NCI-H146 treated with DMSO at 0.1 percent for 48 hours (cell line): ENCODE measurements around the gene DBI.
A peak's percentile ranks its signal among the peaks of the same experiment; 100 is the strongest.
"Not testable (repeated sequence)": the region's sequence is repeated elsewhere in the genome, so short reads cannot be mapped to it uniquely, and the experiment has no call there.

Experiments used
- DNase-seq: peaks from one replicate; lab custom pipeline; 2025; ENCODE audit not compliant: unreplicated experiment; lab: John Stamatoyannopoulos, UW

The DBI gene

GRCh38 chr2:119393971-119394748 lies 27.4 kb downstream of the DBI start:
- no peak for DNase-seq

GRCh38 chr2:119397196-119397595 lies 30.4 kb downstream of the DBI start:
- DNase-seq, result no peak

GRCh38 chr2:119402106-119402505 lies 35.3 kb downstream of the DBI start:
- DNase-seq, result no peak

GRCh38 chr2:119402645-119403560 lies 36.1 kb downstream of the DBI start:
- DNase-seq, result no peak

- not testable (repeated sequence) for DNase-seq
These were observed 36.8 kb downstream of the DBI start for GRCh38 chr2:119403618-119404017.

GRCh38 chr2:119405151-119405550 lies 38.4 kb downstream of the DBI start:
- no peak for DNase-seq

DNA sequence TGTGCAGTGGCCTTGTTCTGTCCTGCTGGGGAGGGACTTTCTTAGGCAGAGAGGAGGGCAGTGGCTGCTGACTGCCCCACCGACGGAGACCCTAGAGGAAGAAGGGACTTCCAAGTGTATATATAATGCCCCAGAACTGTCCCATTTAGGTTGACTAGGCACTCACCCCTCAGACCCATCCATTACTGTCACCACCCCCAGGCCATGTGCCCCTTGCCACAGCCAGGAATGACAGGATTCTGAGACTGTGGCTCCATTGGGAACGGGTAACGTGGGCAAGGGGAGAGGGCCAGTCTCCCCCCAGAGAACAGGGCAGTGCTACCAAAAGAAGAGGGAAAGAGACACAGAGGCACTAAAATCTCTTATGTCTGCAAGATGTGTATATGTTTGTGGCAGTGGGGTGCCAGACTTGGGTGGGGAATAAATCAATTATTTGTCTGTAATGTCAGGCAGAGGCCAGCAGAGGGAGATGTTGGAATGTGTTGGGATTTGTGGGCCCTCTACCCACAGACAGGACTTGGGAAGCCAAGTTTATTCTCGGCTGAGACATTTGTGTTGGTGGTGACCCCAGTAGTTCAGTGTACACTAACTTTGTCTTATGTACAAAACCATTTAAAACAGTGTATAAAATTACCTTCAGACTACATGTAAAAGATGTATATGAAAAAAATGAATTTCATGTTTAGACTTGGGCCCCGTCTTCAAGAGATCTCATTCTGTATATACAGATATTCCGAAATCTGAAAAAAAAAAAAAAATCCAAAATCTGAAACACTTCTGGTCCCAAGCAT lies 40.8 kb downstream of the DBI start:
- DNase-seq, result peak; percentile 14

DNA sequence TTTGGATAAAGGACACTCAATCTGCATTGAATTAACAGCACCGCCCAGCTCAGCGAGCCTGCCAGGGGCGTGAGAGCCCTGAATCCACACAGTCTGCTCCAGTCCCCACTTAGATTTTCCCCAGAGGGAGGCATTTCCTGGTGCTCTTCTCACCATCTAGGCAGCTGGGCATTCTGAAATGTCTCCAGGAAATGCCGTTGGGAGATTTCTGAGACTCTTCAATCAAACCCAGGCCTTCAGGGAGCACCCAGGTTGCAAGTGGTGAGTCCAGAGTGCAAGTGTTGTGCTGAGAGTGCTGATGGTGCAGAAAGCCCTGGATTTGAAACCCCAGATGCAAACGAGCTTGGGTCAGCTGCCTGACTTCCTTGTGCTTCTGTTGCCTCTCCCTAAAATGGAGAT lies 41.4 kb downstream of the DBI start:
- DNase-seq, result no peak

DNA sequence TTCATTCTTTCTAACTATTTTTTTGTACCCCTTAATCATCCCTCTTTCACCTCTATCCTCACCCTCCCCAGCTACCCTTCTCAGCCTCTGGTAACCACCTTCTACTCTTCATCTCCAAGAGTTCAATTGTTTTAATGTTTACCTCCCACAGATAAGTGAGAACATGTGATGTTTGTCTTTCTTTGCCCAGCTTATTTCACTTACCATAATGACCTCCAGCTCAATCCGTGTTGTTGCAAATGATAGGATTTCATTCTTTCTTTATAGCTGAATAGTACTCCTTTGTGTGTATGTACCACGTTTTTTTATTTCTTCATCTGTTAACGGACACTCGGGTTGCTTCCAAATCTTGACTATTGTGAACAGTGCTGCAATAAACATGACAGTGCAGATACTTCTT lies 42.7 kb downstream of the DBI start:
- no peak for DNase-seq

- no peak for DNase-seq
These were observed 48.1 kb downstream of the DBI start for GRCh38 chr2:119414894-119415293.

DNA sequence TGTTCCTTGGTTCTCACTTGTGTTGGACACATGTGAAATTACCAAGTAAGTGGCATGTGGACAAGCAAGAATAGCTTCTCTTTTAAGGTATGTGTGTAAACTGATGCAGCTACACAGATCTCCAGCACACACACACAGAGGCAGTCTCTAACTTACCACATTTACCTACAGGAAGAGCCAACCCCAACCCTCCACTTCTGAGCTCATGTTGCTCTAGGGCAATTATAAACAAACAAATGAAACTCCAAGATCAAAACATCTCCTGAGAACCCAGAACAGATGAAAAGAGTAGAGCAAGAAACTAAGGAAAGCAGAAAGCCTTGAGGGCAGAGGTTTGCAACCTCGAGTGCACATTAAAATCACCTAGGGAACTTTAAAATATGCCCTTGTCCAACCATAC lies 48.9 kb downstream of the DBI start:
- DNase-seq, result no peak

DNA sequence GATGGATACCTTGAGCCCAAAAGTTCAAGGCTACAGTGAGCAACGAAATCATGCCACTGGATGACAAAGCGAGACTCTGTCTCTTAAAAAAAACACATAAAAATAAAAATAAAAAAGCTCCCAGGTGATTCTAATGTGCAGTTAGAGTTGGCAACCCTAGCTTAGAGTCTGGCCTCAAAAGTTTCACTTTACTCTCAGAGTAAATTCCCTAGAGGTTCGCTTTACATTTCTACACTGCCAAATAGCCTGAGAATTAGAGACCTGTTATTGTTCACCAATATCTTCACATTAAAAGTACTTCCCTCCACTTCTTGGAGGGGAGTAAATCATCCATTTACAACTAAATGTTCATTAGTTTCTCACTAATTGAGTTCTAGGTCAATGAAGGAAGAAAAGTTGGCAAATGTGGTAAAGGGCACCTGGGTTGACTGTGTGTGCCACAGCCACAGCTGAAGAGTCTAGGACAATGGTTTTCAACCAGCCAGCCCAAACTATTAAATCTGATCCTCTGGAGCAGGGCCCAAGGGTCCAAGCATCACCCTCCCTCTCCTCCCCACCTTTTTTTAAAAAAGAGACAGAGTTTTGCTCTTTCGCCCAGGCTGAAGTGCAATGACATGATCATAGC lies 49.6 kb downstream of the DBI start:
- DNase-seq, result no peak

- no peak for DNase-seq
These were observed 51.1 kb downstream of the DBI start for GRCh38 chr2:119417908-119418307.

DNA sequence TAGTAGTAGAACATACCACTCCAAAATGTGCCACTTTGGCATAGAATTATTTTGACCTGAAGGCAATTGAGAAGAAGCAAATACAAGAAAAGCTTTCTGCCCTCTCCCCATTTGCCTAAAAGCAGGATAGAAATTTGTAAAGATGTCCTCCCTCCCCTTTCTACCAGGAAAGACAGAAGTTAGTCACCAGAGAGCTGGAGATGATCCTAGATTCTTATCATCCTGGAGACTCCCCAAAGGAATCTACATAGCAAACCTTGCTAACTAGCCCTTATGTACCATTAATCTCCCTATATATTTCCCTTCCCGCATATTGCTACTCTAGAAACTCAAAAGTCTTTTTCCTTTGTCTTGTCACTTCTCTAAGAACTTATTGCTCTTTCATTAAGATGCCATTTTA lies 52.3 kb downstream of the DBI start:
- no peak for DNase-seq

GRCh38 chr2:119419803-119420508 lies 53.2 kb downstream of the DBI start:
- DNase-seq, result no peak

DNA sequence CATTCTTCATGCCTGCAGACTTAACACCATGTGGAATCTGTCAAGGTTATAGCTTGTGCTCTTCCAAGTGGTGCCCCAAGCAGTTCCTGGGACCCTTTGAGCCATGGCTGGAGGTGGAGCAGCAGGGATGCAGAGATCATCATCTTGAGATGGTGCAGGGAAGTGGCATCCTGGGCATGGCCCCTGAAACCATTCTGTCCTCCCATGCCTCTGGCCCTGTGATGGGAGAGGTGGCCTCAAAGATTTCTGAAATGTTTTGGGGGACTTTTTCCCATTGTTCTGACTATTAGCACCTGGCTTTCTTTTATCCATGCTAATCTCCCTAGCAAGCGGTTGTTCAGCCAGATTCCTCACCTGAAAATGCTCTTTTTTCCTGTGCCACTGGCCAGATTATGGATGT lies 54.5 kb downstream of the DBI start:
- DNase-seq, result no peak

DNA sequence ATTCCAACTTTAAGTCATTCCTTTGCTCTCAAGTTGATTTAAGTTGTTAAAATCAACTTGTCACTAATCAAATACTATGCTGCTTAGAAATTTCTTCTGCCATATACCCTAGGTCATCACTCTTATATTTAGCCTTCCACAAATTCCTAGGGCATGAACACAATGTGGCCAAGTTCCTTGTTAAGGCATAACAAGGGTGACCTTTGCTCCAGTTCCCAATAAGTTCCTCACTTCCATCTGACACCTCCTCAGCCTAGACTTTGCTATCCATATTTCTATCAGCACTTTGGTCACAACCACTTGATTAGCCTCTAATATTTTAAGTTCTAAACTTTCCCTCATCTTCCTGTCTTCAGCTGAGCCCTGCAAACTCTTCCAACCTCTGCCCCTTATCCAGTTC lies 55.0 kb downstream of the DBI start:
- no peak for DNase-seq
